ENCODE data around the gene PCNX2. TPM values are rescaled to one million over a fixed set of nuclear protein-coding genes. Genes with fewer than 3 reads are reported as not detected.

PCNX2 gene
- total and polyA plus RNA-seq, 11 donors, result 0.27 to 5.3 (median 1.9) TPM

DNA sequence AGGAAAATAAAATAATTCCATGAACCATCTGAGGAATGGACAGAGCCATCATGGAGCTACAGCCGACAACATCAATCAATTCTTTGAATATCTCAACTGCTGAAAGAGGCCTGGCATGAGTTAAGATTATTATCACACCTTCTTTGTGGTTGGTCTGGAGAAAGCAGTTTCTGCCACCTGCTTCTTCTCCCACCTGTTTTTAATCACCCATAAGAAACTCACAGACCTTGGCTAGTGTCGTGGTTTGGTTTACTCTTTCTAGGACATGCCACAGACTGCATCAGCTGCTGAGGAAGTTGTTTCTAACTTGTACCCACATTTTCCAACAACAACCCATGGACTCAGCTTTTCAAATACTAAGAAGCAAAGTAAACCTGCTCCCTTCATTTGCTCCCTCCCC is 279.6 kb downstream of the PCNX2 start:
- H3K27me3 ChIP-seq, result no peaks in the 10 kb centered on the region
- H3K4me1 ChIP-seq, result peaks cover 0 to 16% (median 6%) of the 10 kb centered on the region in 12 donors
- no peak overlapping the region for H3K27ac ChIP-seq
- intact Hi-C loops (cut with DNase I), result loop anchor here in 1 of 10 donors (10.0 kb wide), 1 partner anchor 219 kb away; no protein-coding TSS in a partner anchor
- no peaks in the 10 kb centered on the region for H3K9me3 ChIP-seq
- no peaks in the 10 kb centered on the region for H3K36me3 ChIP-seq
- TF ChIP-seq POLR2A (IDR thresholded peaks at IDR 0.05) (no peak), CTCF (IDR thresholded peaks at IDR 0.05) (no peak)
- no peak for DNase-seq
- ATAC-seq, result no peak
- WGBS, 4 donors, result 79 to 94% (median 91%) methylated on average over 2 of the region's 2 CpGs
- H3K4me3 ChIP-seq, result no peak overlapping the region

GRCh38 chr1:233012021-233012420 is 283.5 kb downstream of the PCNX2 start:
- Histone ChIP-seq H3K27me3 (no peaks in the 10 kb centered on the region), H3K27ac (no peak overlapping the region), H3K4me3 (no peak overlapping the region), H3K4me1 (no peaks in the 10 kb centered on the region), H3K9me3 (no peaks in the 10 kb centered on the region), H3K36me3 (no peaks in the 10 kb centered on the region)
- DNase-seq, result no peak
- TF ChIP-seq POLR2A (IDR thresholded peaks at IDR 0.05), result no peak
- TF ChIP-seq CTCF (IDR thresholded peaks at IDR 0.05), result no peak
- ATAC-seq, result no peak
- WGBS, 4 donors, result 44 to 73% (median 60%) methylated on average over 1 of the region's 1 CpG
- intact Hi-C loops (cut with DNase I), result loop anchor here in 1 of 10 donors (10.0 kb wide), 1 partner anchor 223 kb away; no protein-coding TSS in a partner anchor

DNA sequence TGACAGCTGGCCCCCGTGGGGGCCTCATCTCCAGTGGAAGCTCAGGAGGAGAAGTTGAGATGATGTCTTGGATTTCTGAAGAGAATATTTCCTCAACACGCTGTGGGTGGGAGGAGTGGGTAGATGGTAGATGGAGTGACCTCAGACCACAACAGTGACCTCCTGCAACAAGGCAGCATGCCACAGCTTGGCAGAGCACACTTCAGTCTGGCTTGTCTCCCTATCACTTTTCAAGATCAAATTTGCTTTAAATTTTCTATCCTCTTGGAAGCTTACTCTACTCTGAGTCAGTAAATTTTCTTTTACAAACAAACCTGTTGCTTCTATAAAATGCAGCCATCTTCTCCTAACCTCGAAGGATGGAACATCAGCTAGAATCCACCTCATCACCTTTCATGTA is 285.4 kb downstream of the PCNX2 start:
- intact Hi-C loops (cut with DNase I), result loop anchor here in 1 of 10 donors (10.0 kb wide), 1 partner anchor 225 kb away; no protein-coding TSS in a partner anchor
- Histone ChIP-seq H3K4me3 (no peak overlapping the region), H3K9me3 (no peaks in the 10 kb centered on the region), H3K36me3 (no peaks in the 10 kb centered on the region), H3K27me3 (no peaks in the 10 kb centered on the region), H3K27ac (no peak overlapping the region), H3K4me1 (no peaks in the 10 kb centered on the region)
- no peak for DNase-seq
- no peak for ATAC-seq
- WGBS, 4 donors, result 79 to 87% (median 83%) methylated on average over 3 of the region's 3 CpGs
- no peak for TF ChIP-seq CTCF (IDR thresholded peaks at IDR 0.05)
- no peak for TF ChIP-seq POLR2A (IDR thresholded peaks at IDR 0.05)

GRCh38 chr1:233006541-233006973 is 289.0 kb downstream of the PCNX2 start:
- DNase-seq, result no peak
- ATAC-seq, result peak in 1 of 4 donors; percentile 20
- Histone ChIP-seq H3K4me3 (no peak overlapping the region), H3K27ac (no peak overlapping the region), H3K27me3 (no peaks in the 10 kb centered on the region), H3K36me3 (no peaks in the 10 kb centered on the region), H3K4me1 (no peaks in the 10 kb centered on the region), H3K9me3 (peaks cover 0 to 5% (median 0%) of the 10 kb centered on the region in 12 donors)
- TF ChIP-seq CTCF (IDR thresholded peaks at IDR 0.05), result no peak
- WGBS, 4 donors, result 88 to 97% (median 94%) methylated on average over 3 of the region's 3 CpGs
- intact Hi-C loops (cut with DNase I), result no loop called here

Data from heart left ventricle (tissue), 16 donors.